ENCODE results near the gene HEATR5A. TPM values are rescaled to one million over a fixed set of nuclear protein-coding genes. Genes with fewer than 3 reads are reported as not detected.
"Not testable (repeated sequence)": the region's sequence is repeated elsewhere in the genome, so short reads cannot be mapped to it uniquely, and the experiment has no call there.

The HEATR5A gene
- total RNA-seq, 1 donor from 2014 or later: 25.3 TPM

GRCh38 chr14:31388687-31389413 lies 31.5 kb downstream of the HEATR5A start:
- Mint-ChIP-seq H3K9me3 (ENCODE audit: unreplicated experiment) (no peaks in the 10 kb centered on the region), H3K4me1 (ENCODE audit: unreplicated experiment) (no peaks in the 10 kb centered on the region), H3K27ac (ENCODE audit: unreplicated experiment) (no peak overlapping the region), H3K36me3 (ENCODE audit: low read depth, unreplicated experiment) (no peaks in the 10 kb centered on the region), H3K27me3 (ENCODE audit: unreplicated experiment) (no peaks in the 10 kb centered on the region), H3K4me3 (ENCODE audit: unreplicated experiment) (no peak overlapping the region)
- TF ChIP-seq, protein P1, sequence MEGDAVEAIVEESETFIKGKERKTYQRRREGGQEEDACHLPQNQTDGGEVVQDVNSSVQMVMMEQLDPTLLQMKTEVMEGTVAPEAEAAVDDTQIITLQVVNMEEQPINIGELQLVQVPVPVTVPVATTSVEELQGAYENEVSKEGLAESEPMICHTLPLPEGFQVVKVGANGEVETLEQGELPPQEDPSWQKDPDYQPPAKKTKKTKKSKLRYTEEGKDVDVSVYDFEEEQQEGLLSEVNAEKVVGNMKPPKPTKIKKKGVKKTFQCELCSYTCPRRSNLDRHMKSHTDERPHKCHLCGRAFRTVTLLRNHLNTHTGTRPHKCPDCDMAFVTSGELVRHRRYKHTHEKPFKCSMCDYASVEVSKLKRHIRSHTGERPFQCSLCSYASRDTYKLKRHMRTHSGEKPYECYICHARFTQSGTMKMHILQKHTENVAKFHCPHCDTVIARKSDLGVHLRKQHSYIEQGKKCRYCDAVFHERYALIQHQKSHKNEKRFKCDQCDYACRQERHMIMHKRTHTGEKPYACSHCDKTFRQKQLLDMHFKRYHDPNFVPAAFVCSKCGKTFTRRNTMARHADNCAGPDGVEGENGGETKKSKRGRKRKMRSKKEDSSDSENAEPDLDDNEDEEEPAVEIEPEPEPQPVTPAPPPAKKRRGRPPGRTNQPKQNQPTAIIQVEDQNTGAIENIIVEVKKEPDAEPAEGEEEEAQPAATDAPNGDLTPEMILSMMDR (IDR thresholded peaks at IDR 0.05; ENCODE audit: unreplicated experiment): no peak
- DNase-seq (ENCODE audit: low spot score): no peak

DNA sequence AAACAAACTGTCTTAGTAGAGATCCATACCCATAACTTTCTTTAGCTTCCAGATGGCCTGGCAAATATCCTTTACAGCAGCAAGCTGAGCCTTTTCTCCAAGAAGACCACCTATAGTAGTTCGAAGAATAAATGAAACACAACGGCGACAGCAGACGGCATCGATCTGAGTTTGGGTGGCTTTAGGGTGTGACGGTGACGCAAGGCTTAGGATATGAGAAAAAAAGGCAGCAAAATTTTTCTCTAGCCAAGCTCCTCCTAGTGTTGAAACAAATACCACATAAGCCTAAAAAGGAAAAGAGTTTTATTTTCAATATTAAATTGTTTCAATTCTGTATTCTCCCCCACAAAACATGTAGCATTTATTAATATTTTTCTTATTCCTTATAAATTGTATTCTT lies 33.3 kb downstream of the HEATR5A start:
- no peak for DNase-seq (ENCODE audit: low spot score)

DNA sequence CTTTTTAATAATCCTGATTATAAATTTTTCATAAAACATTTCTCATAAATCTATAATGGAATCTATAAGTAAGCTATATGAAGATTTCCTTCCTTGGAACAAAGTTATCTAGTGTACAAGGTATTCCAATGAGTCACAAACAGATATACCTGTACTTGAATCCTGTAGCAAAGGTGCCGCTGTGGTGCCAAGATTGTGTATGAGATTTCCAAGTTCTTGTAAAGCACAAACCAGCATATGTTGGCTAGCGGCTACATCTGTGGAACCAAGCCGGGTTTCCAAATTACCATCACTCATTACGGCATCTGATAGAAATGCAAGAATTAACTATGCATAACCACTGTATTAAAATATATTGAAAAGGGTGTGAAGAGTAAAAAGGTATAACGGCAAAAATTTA lies 34.1 kb downstream of the HEATR5A start:
- DNase-seq (ENCODE audit: low spot score): no peak
- no peaks in the 10 kb centered on the region for H3K27me3 Mint-ChIP-seq (ENCODE audit: unreplicated experiment)

More for the DNA sequence above, 33.3 kb downstream of the HEATR5A start:
- TF ChIP-seq, protein P1 (IDR thresholded peaks at IDR 0.05; ENCODE audit: unreplicated experiment): no peak
- Mint-ChIP-seq H3K9me3 (ENCODE audit: unreplicated experiment) (no peaks in the 10 kb centered on the region), H3K4me3 (ENCODE audit: unreplicated experiment) (no peak overlapping the region), H3K36me3 (ENCODE audit: low read depth, unreplicated experiment) (no peaks in the 10 kb centered on the region), H3K27ac (ENCODE audit: unreplicated experiment) (no peak overlapping the region), H3K27me3 (ENCODE audit: unreplicated experiment) (no peaks in the 10 kb centered on the region), H3K4me1 (ENCODE audit: unreplicated experiment) (no peaks in the 10 kb centered on the region)

DNA sequence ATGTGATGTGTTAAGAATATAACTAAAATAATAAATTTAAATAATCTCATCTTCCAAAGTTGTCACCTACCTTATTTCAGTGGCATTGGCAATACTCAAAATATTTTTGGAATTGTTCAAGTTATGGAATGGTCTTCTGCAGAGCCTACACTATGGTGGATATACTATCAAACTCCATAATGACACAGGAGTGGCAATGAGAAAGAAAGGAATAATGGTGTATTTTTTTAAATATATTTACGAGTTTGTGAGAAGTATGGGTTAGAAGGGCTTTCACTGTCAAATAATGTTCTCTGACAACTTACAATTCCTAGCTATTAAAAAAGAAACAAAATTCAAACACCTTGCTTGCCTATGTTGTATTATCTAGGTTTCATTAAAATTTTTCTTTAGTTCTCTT lies 38.1 kb downstream of the HEATR5A start:
- Mint-ChIP-seq H3K9me3 (ENCODE audit: unreplicated experiment) (no peaks in the 10 kb centered on the region), H3K27me3 (ENCODE audit: unreplicated experiment) (no peaks in the 10 kb centered on the region), H3K4me1 (ENCODE audit: unreplicated experiment) (no peaks in the 10 kb centered on the region), H3K36me3 (ENCODE audit: low read depth, unreplicated experiment) (peaks cover 4% of the 10 kb centered on the region), H3K27ac (ENCODE audit: unreplicated experiment) (no peak overlapping the region), H3K4me3 (ENCODE audit: unreplicated experiment) (no peak overlapping the region)
- no peak for DNase-seq (ENCODE audit: low spot score)
- TF ChIP-seq, protein P1 (IDR thresholded peaks at IDR 0.05; ENCODE audit: unreplicated experiment): no peak

More for the DNA sequence above, 34.1 kb downstream of the HEATR5A start:
- Mint-ChIP-seq H3K4me3 (ENCODE audit: unreplicated experiment) (no peak overlapping the region), H3K4me1 (ENCODE audit: unreplicated experiment) (no peaks in the 10 kb centered on the region), H3K36me3 (ENCODE audit: low read depth, unreplicated experiment) (no peaks in the 10 kb centered on the region), H3K27ac (ENCODE audit: unreplicated experiment) (no peak overlapping the region), H3K9me3 (ENCODE audit: unreplicated experiment) (no peaks in the 10 kb centered on the region)
- TF ChIP-seq, protein P1 (IDR thresholded peaks at IDR 0.05; ENCODE audit: unreplicated experiment): no peak

GRCh38 chr14:31380106-31380505 lies 40.2 kb downstream of the HEATR5A start:
- H3K4me3 Mint-ChIP-seq (ENCODE audit: unreplicated experiment): no peak overlapping the region
- no peaks in the 10 kb centered on the region for H3K9me3 Mint-ChIP-seq (ENCODE audit: unreplicated experiment)
- H3K4me1 Mint-ChIP-seq (ENCODE audit: unreplicated experiment): no peaks in the 10 kb centered on the region
- no peaks in the 10 kb centered on the region for H3K27me3 Mint-ChIP-seq (ENCODE audit: unreplicated experiment)
- H3K36me3 Mint-ChIP-seq (ENCODE audit: low read depth, unreplicated experiment): peaks cover 4% of the 10 kb centered on the region
- no peak overlapping the region for H3K27ac Mint-ChIP-seq (ENCODE audit: unreplicated experiment)
- no peak for DNase-seq (ENCODE audit: low spot score)
- TF ChIP-seq, protein P1 (IDR thresholded peaks at IDR 0.05; ENCODE audit: unreplicated experiment): no peak

- H3K4me3 Mint-ChIP-seq (ENCODE audit: unreplicated experiment); H3K27me3 Mint-ChIP-seq (ENCODE audit: unreplicated experiment); H3K27ac Mint-ChIP-seq (ENCODE audit: unreplicated experiment); H3K9me3 Mint-ChIP-seq (ENCODE audit: unreplicated experiment); H3K36me3 Mint-ChIP-seq (ENCODE audit: low read depth, unreplicated experiment); DNase-seq (ENCODE audit: low spot score); H3K4me1 Mint-ChIP-seq (ENCODE audit: unreplicated experiment): not testable (repeated sequence)
Measured at GRCh38 chr14:31379125-31379947, 41.0 kb downstream of the HEATR5A start.
